Tibial nerve (tissue), 4 donors: Measurements from ENCODE around the gene GGA3. TPM values are rescaled to one million over a fixed set of nuclear protein-coding genes. Genes with fewer than 3 reads are reported as not detected.
"Not testable (repeated sequence)": the region's sequence is repeated elsewhere in the genome, so short reads cannot be mapped to it uniquely, and the experiment has no call there.

Experiments used
- DNase-seq, 2 donors: peaks; one replicate each; pipeline ENCODE4 v3.0.0-alpha.2; 2019; ENCODE audit warnings: low spot score in 2 of 2
- H3K27ac ChIP-seq, 4 donors: fragments of 200-600 bp; sonication (generic) in 3 of 4; one replicate each; pipeline ENCODE4 v1.5.1; 2017 to 2019; ENCODE audit warnings: mild to moderate bottlenecking in 1 of 4
- H3K27me3 ChIP-seq, 2 donors: fragments of 200-600 bp; sonication (generic) in 1 of 2; one replicate each; pipeline versions ENCODE4 v1.5.1 to v1.6.0; 2017 to 2019
- H3K36me3 ChIP-seq, 3 donors: fragments of 200-600 bp; sonication (generic); one replicate each; pipeline ENCODE4 v1.5.1; 2018 to 2019
- H3K4me1 ChIP-seq, 4 donors: fragments of 200-600 bp; sonication (generic) in 3 of 4; one replicate each; pipeline ENCODE4 v1.5.1; 2017 to 2019
- H3K4me3 ChIP-seq, 4 donors: fragments of 200-600 bp; sonication (generic) in 3 of 4; one replicate each; pipeline ENCODE4 v1.5.1; 2017 to 2019; ENCODE audit warnings: mild to moderate bottlenecking in 1 of 4, moderate library complexity in 1 of 4
- H3K9me3 ChIP-seq, 4 donors: fragments of 200-600 bp; sonication (generic) in 3 of 4; one replicate each; pipeline ENCODE4 v1.5.1; 2017 to 2019
- EP300 ChIP-seq, 2 donors: sonication (generic); formaldehyde crosslinking; IDR thresholded peaks; one replicate each; pipeline ENCODE4 v1.6.1; 2017; ENCODE audit warnings: antibody characterized with exemption in 2 of 2, mild to moderate bottlenecking in 1 of 2
- POLR2A ChIP-seq, 2 donors: fragments of 450-650 bp; IDR thresholded peaks; one replicate each; pipeline ENCODE4 v1.6.1; 2017; ENCODE audit warnings: antibody characterized with exemption in 2 of 2, mild to moderate bottlenecking in 2 of 2, moderate library complexity in 2 of 2
- WGBS, 2 donors: methylation state at CpG; one replicate each; pipeline ENCODE4 v1.1.5; 2018; 5-methylcytosine and 5-hydroxymethylcytosine counted together
- total RNA-seq, 4 donors: library from RNA; depleted of rRNA; stranded (reverse); fragments of >200 nt; gene quantifications; one replicate each; pipeline ENCODE4 v1.1.0, GENCODE V29; 2016
- TF ChIP-seq, protein P1 (sequence below), 5 experiments: fragments of 200-600 bp in 3 of 5; fragments of 450-650 bp in 2 of 5; sonication (generic) in 3 of 5; IDR thresholded peaks; one replicate each; pipeline ENCODE4 v1.5.1; 2016 to 2019; ENCODE audit warnings: antibody characterized with exemption in 5 of 5, mild to moderate bottlenecking in 3 of 5, moderate library complexity in 2 of 5

Gene GGA3
- total RNA-seq, 4 donors from 2014 or later = 45.5 to 66.0 (median 56.6) TPM

DNA sequence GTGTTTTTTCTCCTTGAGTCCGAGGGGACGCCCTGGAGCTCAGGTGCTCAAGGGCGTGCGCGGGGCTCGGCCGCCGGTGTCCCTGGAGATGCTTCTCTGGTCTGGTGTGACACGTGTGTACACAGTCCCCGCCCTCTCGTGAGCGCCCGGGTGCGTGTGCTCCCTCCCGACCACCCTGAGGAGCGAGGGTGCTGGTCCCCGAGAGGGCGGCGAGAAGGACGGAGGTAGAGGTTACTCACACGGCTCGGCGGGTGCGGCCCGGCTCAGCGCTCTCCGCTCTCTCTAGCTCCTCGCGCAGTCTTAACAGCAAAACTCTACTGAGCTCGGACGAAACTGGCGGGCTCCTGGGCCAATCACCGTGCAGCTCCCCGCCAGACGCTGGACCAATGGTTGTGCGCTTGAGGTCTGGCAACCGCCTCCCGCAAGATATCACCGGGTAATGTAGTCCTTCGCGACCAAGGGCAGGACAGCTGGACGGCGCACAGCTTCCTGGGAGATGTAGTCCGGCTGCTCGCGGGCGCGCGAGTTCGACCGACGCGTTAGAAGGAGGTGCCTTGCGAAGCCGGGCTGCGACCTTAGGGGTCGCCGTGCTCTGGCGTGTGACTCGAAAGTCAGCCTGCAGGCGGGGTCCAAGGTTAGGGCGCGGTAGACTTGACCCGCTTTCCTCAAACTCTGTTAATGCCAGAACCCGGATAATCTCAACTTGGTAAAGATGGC is 27.9 kb upstream of the GGA3 start, which contains the start of gene SLC25A19:
SLC25A19 (minus strand) TSS at position 319 of the 717 bp plus-strand sequence. CDS start 2,669 bp downstream, outside the sequence.
- H3K4me1 ChIP-seq = peaks cover 0 to 14% (median 4%) of the 10 kb centered on the region in 4 donors
- peak within 1 kb of the TSS; percentile 66 to 83 (median 72) for H3K4me3 ChIP-seq
- DNase-seq = peak; percentile 94 to 96
- H3K27ac ChIP-seq = peak within 1 kb of the TSS; percentile 56 to 95 (median 93)
- 0% methylated on average over 50 to 60 of the region's 65 CpGs for WGBS, 2 donors
- no peaks in the 10 kb centered on the region for H3K27me3 ChIP-seq
- peaks cover 0 to 23% (median 0%) of the 10 kb centered on the region in 3 donors for H3K36me3 ChIP-seq
- TF ChIP-seq, protein P1, sequence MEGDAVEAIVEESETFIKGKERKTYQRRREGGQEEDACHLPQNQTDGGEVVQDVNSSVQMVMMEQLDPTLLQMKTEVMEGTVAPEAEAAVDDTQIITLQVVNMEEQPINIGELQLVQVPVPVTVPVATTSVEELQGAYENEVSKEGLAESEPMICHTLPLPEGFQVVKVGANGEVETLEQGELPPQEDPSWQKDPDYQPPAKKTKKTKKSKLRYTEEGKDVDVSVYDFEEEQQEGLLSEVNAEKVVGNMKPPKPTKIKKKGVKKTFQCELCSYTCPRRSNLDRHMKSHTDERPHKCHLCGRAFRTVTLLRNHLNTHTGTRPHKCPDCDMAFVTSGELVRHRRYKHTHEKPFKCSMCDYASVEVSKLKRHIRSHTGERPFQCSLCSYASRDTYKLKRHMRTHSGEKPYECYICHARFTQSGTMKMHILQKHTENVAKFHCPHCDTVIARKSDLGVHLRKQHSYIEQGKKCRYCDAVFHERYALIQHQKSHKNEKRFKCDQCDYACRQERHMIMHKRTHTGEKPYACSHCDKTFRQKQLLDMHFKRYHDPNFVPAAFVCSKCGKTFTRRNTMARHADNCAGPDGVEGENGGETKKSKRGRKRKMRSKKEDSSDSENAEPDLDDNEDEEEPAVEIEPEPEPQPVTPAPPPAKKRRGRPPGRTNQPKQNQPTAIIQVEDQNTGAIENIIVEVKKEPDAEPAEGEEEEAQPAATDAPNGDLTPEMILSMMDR (IDR thresholded peaks at IDR 0.05) = peak in 1 of 5 experiments; percentile 16
- TF ChIP-seq POLR2A (IDR thresholded peaks at IDR 0.05) (peak; percentile 78 to 95), EP300 (IDR thresholded peaks at IDR 0.05) (peak; percentile 47 to 93)
- no peaks in the 10 kb centered on the region for H3K9me3 ChIP-seq

DNA sequence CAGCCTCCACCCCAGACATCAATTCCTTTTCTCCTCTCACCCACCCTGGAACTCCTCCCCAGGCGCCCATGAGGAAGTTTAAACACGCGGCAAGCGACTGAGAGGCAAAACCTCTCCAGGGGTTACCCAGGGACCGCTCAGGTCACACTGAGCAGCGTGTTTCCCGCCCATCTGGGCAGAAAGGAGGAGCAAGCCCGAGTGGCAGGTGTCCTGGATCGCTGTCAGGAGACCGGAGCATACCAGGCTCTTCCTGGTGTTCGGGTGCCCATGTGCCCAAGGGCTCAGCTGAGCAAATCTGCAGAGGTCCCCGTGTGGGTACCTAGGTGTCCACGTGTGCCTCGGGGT is 27.3 kb upstream of the GGA3 start:
- Histone ChIP-seq H3K27me3 (no peaks in the 10 kb centered on the region), H3K27ac (peak overlapping the region in 3 of 4 donors; percentile 68 to 95 (median 91)), H3K4me1 (peaks cover 0 to 14% (median 4%) of the 10 kb centered on the region in 4 donors), H3K36me3 (peaks cover 0 to 29% (median 0%) of the 10 kb centered on the region in 3 donors), H3K4me3 (peak overlapping the region; percentile 66 to 83 (median 72)), H3K9me3 (no peaks in the 10 kb centered on the region)
- no peak for DNase-seq
- TF ChIP-seq POLR2A (IDR thresholded peaks at IDR 0.05) = no peak
- TF ChIP-seq EP300 (IDR thresholded peaks at IDR 0.05) = no peak
- TF ChIP-seq, protein P1 (IDR thresholded peaks at IDR 0.05) = no peak
- WGBS, 2 donors = 1 to 2% methylated on average over 14 of the region's 14 CpGs

GRCh38 chr17:75288359-75288758 is 27.0 kb upstream of the GGA3 start:
- Histone ChIP-seq H3K4me3 (peak overlapping the region; percentile 66 to 83 (median 72)), H3K27ac (peak overlapping the region in 1 of 4 donors; percentile 95), H3K36me3 (peaks cover 0 to 32% (median 0%) of the 10 kb centered on the region in 3 donors), H3K27me3 (no peaks in the 10 kb centered on the region), H3K4me1 (peaks cover 0 to 14% (median 4%) of the 10 kb centered on the region in 4 donors), H3K9me3 (no peaks in the 10 kb centered on the region)
- TF ChIP-seq EP300 (IDR thresholded peaks at IDR 0.05) (no peak), POLR2A (IDR thresholded peaks at IDR 0.05) (no peak)
- TF ChIP-seq, protein P1 (IDR thresholded peaks at IDR 0.05) = no peak
- no peak for DNase-seq
- WGBS, 2 donors = 17 to 31% methylated on average over 2 of the region's 2 CpGs

GRCh38 chr17:75287221-75287620 is 25.8 kb upstream of the GGA3 start:
- no peaks in the 10 kb centered on the region for H3K9me3 ChIP-seq
- 80 to 83% methylated on average over 9 of the region's 9 CpGs for WGBS, 2 donors
- no peak overlapping the region for H3K27ac ChIP-seq
- H3K27me3 ChIP-seq = no peaks in the 10 kb centered on the region
- TF ChIP-seq POLR2A (IDR thresholded peaks at IDR 0.05) (no peak), EP300 (IDR thresholded peaks at IDR 0.05) (no peak)
- TF ChIP-seq, protein P1 (IDR thresholded peaks at IDR 0.05) = no peak
- no peak overlapping the region for H3K4me3 ChIP-seq
- DNase-seq = no peak
- H3K4me1 ChIP-seq = peaks cover 0 to 14% (median 4%) of the 10 kb centered on the region in 4 donors
- H3K36me3 ChIP-seq = peaks cover 0 to 43% (median 3%) of the 10 kb centered on the region in 3 donors

GRCh38 chr17:75285123-75285522 is 23.7 kb upstream of the GGA3 start:
- Histone ChIP-seq H3K9me3 (no peaks in the 10 kb centered on the region), H3K36me3 (peaks cover 0 to 63% (median 7%) of the 10 kb centered on the region in 3 donors), H3K27ac (no peak overlapping the region), H3K27me3 (no peaks in the 10 kb centered on the region), H3K4me1 (peaks cover 0 to 14% (median 4%) of the 10 kb centered on the region in 4 donors), H3K4me3 (no peak overlapping the region)
- WGBS, 2 donors = 80 to 81% methylated on average over 6 of the region's 6 CpGs
- TF ChIP-seq EP300 (IDR thresholded peaks at IDR 0.05) = no peak
- TF ChIP-seq, protein P1 (IDR thresholded peaks at IDR 0.05) = no peak
- no peak for TF ChIP-seq POLR2A (IDR thresholded peaks at IDR 0.05)
- no peak for DNase-seq

DNA sequence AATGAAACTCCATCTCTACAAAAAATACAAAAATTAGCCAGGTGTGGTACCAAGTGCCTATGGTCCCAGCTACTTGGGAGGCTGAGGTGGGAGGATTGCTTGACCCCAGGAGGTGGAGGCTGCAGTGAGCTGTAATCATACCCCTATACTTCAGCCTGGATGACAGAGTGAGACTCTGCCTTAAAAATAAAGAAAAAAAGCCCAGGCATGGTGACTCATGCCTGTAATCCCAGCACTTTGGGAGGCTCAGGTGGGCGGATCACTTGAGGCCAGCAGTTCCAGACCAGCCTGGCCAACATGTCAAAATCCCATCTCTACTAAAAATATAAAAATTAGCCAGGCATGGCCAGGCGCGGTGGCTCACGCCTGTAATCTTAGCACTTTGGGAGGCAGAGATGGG is 18.8 kb upstream of the GGA3 start:
- WGBS, 2 donors = 95 to 96% methylated on average over 4 of the region's 4 CpGs
- H3K36me3 ChIP-seq = peaks cover 0 to 70% (median 7%) of the 10 kb centered on the region in 3 donors
- H3K4me1 ChIP-seq, H3K27me3 ChIP-seq, DNase-seq, H3K4me3 ChIP-seq, H3K9me3 ChIP-seq, H3K27ac ChIP-seq: not testable (repeated sequence)
